ENCODE data around the gene TBC1D13. TPM values are rescaled to one million over a fixed set of nuclear protein-coding genes. Genes with fewer than 3 reads are reported as not detected.

Gene TBC1D13
- total RNA-seq, 3 donors from 2014 or later (not counting 1 experiment from before 2014, with no cell fraction given): 31.5 to 34.5 (median 33.7) TPM

- TF ChIP-seq CTCF (IDR thresholded peaks at IDR 0.05): peak; percentile 98
- H3K27ac ChIP-seq (ENCODE audit: low read length): peak within 1 kb of the TSS; percentile 64
Measured at GRCh38 chr9:128818099-128818838, 31.2 kb downstream of the TBC1D13 start, which contains the start of gene ENDOG. Gene ENDOG (plus strand): TSS chr9:128818500. CDS start chr9:128818685, 185 bp downstream.

GRCh38 chr9:128818839-128819715 is 32.0 kb downstream of the TBC1D13 start:
- ATAC-seq: peak; percentile 20 to 50 (median 36)
- Mint-ChIP-seq H3K27ac (no peak overlapping the region), H3K4me3 (peak overlapping the region; percentile 74), H3K4me1 (peaks cover 18 to 25% of the 10 kb centered on the region in 2 donors), H3K36me3 (no peaks in the 10 kb centered on the region), H3K27me3 (ENCODE audit: low read depth in 2 of 2) (no peaks in the 10 kb centered on the region), H3K9me3 (no peaks in the 10 kb centered on the region)
- Histone ChIP-seq H3K36me3 (ENCODE audit: control insufficient read depth, insufficient read depth, low read length) (peaks cover 15% of the 10 kb centered on the region), H3K4me1 (ENCODE audit: control insufficient read depth, insufficient read depth, low read length) (peaks cover 19% of the 10 kb centered on the region), H3K27me3 (ENCODE audit: control insufficient read depth, insufficient read depth, low read length) (no peaks in the 10 kb centered on the region), H3K27ac (ENCODE audit: low read length) (no peak overlapping the region), H3K4me3 (ENCODE audit: low read length) (peak overlapping the region; percentile 33), H3K9me3 (ENCODE audit: control insufficient read depth, insufficient read depth, low read length) (no peaks in the 10 kb centered on the region)
- TF ChIP-seq CTCF (IDR thresholded peaks at IDR 0.05): no peak
- intact Hi-C loops (cut with micrococcal nuclease): loop anchor here (2.0 kb wide), 1 partner anchor 94 kb away; the partner anchor contains the start of gene ZDHHC12
- peak; percentile 42 to 74 for DNase-seq
- 7% methylated on average over 86 of the region's 90 CpGs for WGBS (ENCODE audit: insufficient coverage)

More at GRCh38 chr9:128818099-128818838, 31.2 kb downstream of the TBC1D13 start, which contains the start of gene ENDOG:
- intact Hi-C loops (cut with micrococcal nuclease): loop anchor here (2.0 kb wide), 1 partner anchor 93 kb away; the partner anchor contains the start of gene ZDHHC12
- H3K36me3 Mint-ChIP-seq: no peaks in the 10 kb centered on the region
- peak within 1 kb of the TSS; percentile 59 to 79 for H3K27ac Mint-ChIP-seq
- under 1% methylated on average over 70 of the region's 70 CpGs for WGBS (ENCODE audit: insufficient coverage)
- Histone ChIP-seq H3K4me1 (ENCODE audit: control insufficient read depth, insufficient read depth, low read length) (peaks cover 19% of the 10 kb centered on the region), H3K36me3 (ENCODE audit: control insufficient read depth, insufficient read depth, low read length) (peaks cover 11% of the 10 kb centered on the region), H3K9me3 (ENCODE audit: control insufficient read depth, insufficient read depth, low read length) (no peaks in the 10 kb centered on the region), H3K4me3 (ENCODE audit: low read length) (peak within 1 kb of the TSS; percentile 69), H3K27me3 (ENCODE audit: control insufficient read depth, insufficient read depth, low read length) (no peaks in the 10 kb centered on the region)
- peak; percentile 98 to 99 for DNase-seq
- ATAC-seq: peak; percentile 95 to 98 (median 97)
- H3K27me3 Mint-ChIP-seq (ENCODE audit: low read depth in 2 of 2): no peaks in the 10 kb centered on the region
- no peaks in the 10 kb centered on the region for H3K9me3 Mint-ChIP-seq
- H3K4me3 Mint-ChIP-seq: peak within 1 kb of the TSS; percentile 87
- peaks cover 18 to 25% of the 10 kb centered on the region in 2 donors for H3K4me1 Mint-ChIP-seq

GRCh38 chr9:128819716-128820664 is 32.9 kb downstream of the TBC1D13 start:
- Mint-ChIP-seq H3K4me1 (peaks cover 18 to 25% of the 10 kb centered on the region in 2 donors), H3K4me3 (peak overlapping the region; percentile 67), H3K36me3 (no peaks in the 10 kb centered on the region), H3K27me3 (ENCODE audit: low read depth in 2 of 2) (no peaks in the 10 kb centered on the region), H3K9me3 (no peaks in the 10 kb centered on the region), H3K27ac (no peak overlapping the region)
- 94% methylated on average over 18 of the region's 18 CpGs for WGBS (ENCODE audit: insufficient coverage)
- Histone ChIP-seq H3K4me1 (ENCODE audit: control insufficient read depth, insufficient read depth, low read length) (peaks cover 19% of the 10 kb centered on the region), H3K4me3 (ENCODE audit: low read length) (no peak overlapping the region), H3K36me3 (ENCODE audit: control insufficient read depth, insufficient read depth, low read length) (peaks cover 23% of the 10 kb centered on the region), H3K27ac (ENCODE audit: low read length) (no peak overlapping the region), H3K9me3 (ENCODE audit: control insufficient read depth, insufficient read depth, low read length) (no peaks in the 10 kb centered on the region), H3K27me3 (ENCODE audit: control insufficient read depth, insufficient read depth, low read length) (no peaks in the 10 kb centered on the region)
- TF ChIP-seq CTCF (IDR thresholded peaks at IDR 0.05): no peak
- no peak for ATAC-seq
- intact Hi-C loops (cut with micrococcal nuclease): loop anchor here (2.0 kb wide), 1 partner anchor 95 kb away; the partner anchor contains the start of gene ZDHHC12
- no peak for DNase-seq
